MV-4-11 (cell line): Measurements from ENCODE around the gene SULT1C2.
A peak's percentile ranks its signal among the peaks of the same experiment; 100 is the strongest.
"Not testable (repeated sequence)": the region's sequence is repeated elsewhere in the genome, so short reads cannot be mapped to it uniquely, and the experiment has no call there.

ENCODE experiments used
- DNase-seq: peaks from one replicate; lab custom pipeline; 2025; lab: John Stamatoyannopoulos, UW

SULT1C2 gene

GRCh38 chr2:108351889-108352288, 63.2 kb downstream of the SULT1C2 start:
- no peak for DNase-seq

GRCh38 chr2:108354136-108354535, 65.4 kb downstream of the SULT1C2 start:
- DNase-seq, result peak; percentile 71

- no peak for DNase-seq
Observed at GRCh38 chr2:108355906-108356734, 67.4 kb downstream of the SULT1C2 start.

GRCh38 chr2:108359336-108359735, 70.6 kb downstream of the SULT1C2 start:
- not testable (repeated sequence) for DNase-seq
